Calu3 (cell line): ENCODE data around the gene IL1RN. TPM values are rescaled to one million over a fixed set of nuclear protein-coding genes. Genes with fewer than 3 reads are reported as not detected.

ENCODE experiments used
- BruUV-seq: library from RNA; stranded (reverse); fragments of 400-500 nt; replicated peaks from 2 replicates; lab custom pipeline; 2021; lab: Mats Ljungman, UMichigan
- CTCF ChIA-PET: fragments of 300-600 bp; sonication (Branson Sonifier 250); formaldehyde crosslinking; loops from one replicate; lab custom pipeline; 2022; ENCODE audit warnings: antibody characterized with exemption; lab: Charles Lee
- DNase-seq: peaks from one replicate; pipeline ENCODE4 v3.0.0; 2022
- H3K27ac Mint-ChIP-seq: one replicate; pipeline ENCODE4 v1.8.0; 2022; ENCODE audit warnings: mixed read lengths; ENCODE audit not compliant: unreplicated experiment
- H3K27me3 Mint-ChIP-seq: one replicate; pipeline ENCODE4 v1.8.0; 2022; ENCODE audit warnings: mixed read lengths; ENCODE audit not compliant: unreplicated experiment
- H3K36me3 Mint-ChIP-seq: one replicate; pipeline ENCODE4 v1.8.0; 2022; ENCODE audit warnings: mild to moderate bottlenecking, moderate library complexity, mixed read lengths; ENCODE audit not compliant: insufficient read depth, unreplicated experiment
- H3K4me1 Mint-ChIP-seq: one replicate; pipeline ENCODE4 v1.8.0; 2022; ENCODE audit warnings: mild to moderate bottlenecking, low read depth, mixed read lengths; ENCODE audit not compliant: unreplicated experiment
- H3K4me3 Mint-ChIP-seq: one replicate; pipeline ENCODE4 v1.8.0; 2022; ENCODE audit warnings: mild to moderate bottlenecking, low read depth, moderate library complexity, mixed read lengths; ENCODE audit not compliant: unreplicated experiment
- H3K9me3 Mint-ChIP-seq: one replicate; pipeline ENCODE4 v1.8.0; 2022; ENCODE audit warnings: low read depth, mixed read lengths; ENCODE audit not compliant: unreplicated experiment
- CTCF ChIP-seq: fragments of 200-600 bp; IDR thresholded peaks from one replicate; pipeline ENCODE4 v1.8.0; 2022; ENCODE audit warnings: antibody characterized with exemption; ENCODE audit not compliant: unreplicated experiment
- intact Hi-C: fragments of 100-400 bp; cut with micrococcal nuclease; formaldehyde crosslinking; loops from one replicate; pipeline ENCODE4 v1.10.0; 2022; ENCODE audit not compliant: unreplicated experiment
- total RNA-seq: library from RNA; stranded (reverse); gene quantifications from 2 replicates; pipeline ENCODE4 v1.2.3, GENCODE V29; 2022

The IL1RN gene
- total RNA-seq, 1 experiment from 2014 or later, result 19.4 TPM

DNA sequence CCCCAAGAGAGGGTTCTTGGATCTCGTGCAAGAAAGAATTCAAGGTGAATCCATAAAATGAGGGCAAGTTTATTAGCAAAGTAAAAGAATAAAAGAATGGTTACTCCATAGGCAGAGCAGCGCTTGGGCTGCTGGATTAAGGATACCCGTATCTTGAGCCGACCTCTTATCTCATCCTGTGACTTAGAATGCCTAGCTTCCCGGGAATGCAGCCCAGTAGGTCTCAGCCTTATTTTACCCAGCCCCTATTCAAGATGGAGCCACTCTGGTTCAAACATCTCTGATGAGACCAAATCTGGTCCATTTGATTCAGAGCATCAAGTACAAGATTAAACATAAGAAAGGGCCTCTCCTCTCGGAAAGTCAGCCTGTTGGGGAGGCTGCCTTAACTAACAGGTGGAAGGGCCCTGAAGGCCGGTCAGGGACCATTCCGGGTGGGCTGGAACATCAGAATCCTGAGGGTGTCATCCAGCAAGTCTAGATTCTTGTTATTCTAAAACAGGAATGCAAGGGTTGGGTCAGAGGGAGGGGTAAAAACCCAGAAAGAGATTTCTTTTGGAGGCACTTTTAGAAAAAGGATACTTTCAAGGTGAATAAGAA, 52.1 kb downstream of the IL1RN start:
- H3K4me1 Mint-ChIP-seq, result no peaks in the 10 kb centered on the region
- no peak for DNase-seq
- CTCF ChIA-PET, result interaction anchor here (1.1 to 1.9 kb wide), 3 partner anchors 21 to 99 kb away, joined by 5 to 6 read pairs (median 5); no protein-coding TSS in a partner anchor
- no peaks in the 10 kb centered on the region for H3K9me3 Mint-ChIP-seq
- intact Hi-C loops, result no loop called here
- H3K27me3 Mint-ChIP-seq, result no peaks in the 10 kb centered on the region
- TF ChIP-seq CTCF, result no peak
- H3K36me3 Mint-ChIP-seq, result peaks cover 5% of the 10 kb centered on the region
- no TSS peak for BruUV-seq
- no peak overlapping the region for H3K27ac Mint-ChIP-seq
- H3K4me3 Mint-ChIP-seq, result no peak overlapping the region

GRCh38 chr2:113180131-113180946, 52.9 kb downstream of the IL1RN start:
- BruUV-seq, result no TSS peak
- Mint-ChIP-seq H3K9me3 (no peaks in the 10 kb centered on the region), H3K36me3 (peaks cover 5% of the 10 kb centered on the region), H3K4me3 (no peak overlapping the region), H3K4me1 (no peaks in the 10 kb centered on the region), H3K27me3 (no peaks in the 10 kb centered on the region), H3K27ac (peak overlapping the region; percentile 31)
- intact Hi-C loops, result no loop called here
- peak; percentile 27 for DNase-seq
- CTCF ChIA-PET, result interaction anchor here (0.6 to 1.9 kb wide), 5 partner anchors 22 to 201 kb away, joined by 5 to 15 read pairs (median 6); no protein-coding TSS in a partner anchor
- TF ChIP-seq CTCF, result no peak

DNA sequence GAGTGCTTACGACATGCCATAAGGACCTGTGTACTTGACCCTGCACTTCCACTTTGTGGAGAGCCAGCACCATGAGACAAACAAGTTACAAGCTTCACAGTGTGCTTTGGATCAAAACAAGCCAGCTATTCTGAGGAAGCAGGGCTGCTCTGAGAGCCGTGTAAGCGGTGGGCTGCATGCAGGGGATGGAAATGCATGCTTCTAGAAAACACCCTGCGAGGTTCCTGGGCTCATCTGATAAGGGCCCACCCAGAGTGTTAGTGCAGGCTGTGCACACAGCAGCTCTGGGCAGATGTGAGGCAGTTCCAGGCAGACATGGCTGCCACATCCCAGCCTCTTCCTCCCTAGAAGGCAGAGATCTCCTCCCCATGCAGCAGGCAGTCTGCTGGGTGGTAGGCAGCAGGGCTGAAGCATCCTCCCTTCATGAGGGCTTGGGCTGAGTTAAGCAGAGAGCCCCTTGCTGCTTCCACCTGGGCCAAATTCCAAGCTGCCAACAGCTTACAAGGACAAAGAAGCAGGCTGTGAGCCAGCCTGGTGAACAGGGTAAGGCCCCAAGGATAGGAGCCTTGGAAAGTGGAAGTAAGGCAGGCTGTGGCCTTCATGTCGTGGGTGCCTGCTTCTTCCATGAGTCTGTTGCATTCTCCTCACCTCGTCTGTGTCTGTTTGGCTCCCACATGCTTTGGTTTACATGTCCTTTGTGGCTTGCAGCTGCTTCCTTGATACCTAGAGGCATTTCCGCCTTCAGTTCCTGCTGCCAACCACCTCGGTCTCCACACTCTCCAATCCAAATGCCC, 54.1 kb downstream of the IL1RN start:
- no peak for TF ChIP-seq CTCF
- Mint-ChIP-seq H3K9me3 (no peaks in the 10 kb centered on the region), H3K4me1 (no peaks in the 10 kb centered on the region), H3K27ac (no peak overlapping the region), H3K27me3 (no peaks in the 10 kb centered on the region), H3K36me3 (peaks cover 5% of the 10 kb centered on the region), H3K4me3 (no peak overlapping the region)
- no TSS peak for BruUV-seq
- intact Hi-C loops, result no loop called here
- CTCF ChIA-PET, result interaction anchor here (1.2 to 1.9 kb wide), 3 partner anchors 23 to 101 kb away, joined by 5 to 15 read pairs (median 6); no protein-coding TSS in a partner anchor
- no peak for DNase-seq
